Ammon's horn (tissue), 1 donor: ENCODE results near the gene PCP4.

Experiments used
- DNase-seq: peaks from one replicate; pipeline ENCODE4 v3.0.0-alpha.2; 2016; ENCODE audit warnings: low spot score

The PCP4 gene

DNA sequence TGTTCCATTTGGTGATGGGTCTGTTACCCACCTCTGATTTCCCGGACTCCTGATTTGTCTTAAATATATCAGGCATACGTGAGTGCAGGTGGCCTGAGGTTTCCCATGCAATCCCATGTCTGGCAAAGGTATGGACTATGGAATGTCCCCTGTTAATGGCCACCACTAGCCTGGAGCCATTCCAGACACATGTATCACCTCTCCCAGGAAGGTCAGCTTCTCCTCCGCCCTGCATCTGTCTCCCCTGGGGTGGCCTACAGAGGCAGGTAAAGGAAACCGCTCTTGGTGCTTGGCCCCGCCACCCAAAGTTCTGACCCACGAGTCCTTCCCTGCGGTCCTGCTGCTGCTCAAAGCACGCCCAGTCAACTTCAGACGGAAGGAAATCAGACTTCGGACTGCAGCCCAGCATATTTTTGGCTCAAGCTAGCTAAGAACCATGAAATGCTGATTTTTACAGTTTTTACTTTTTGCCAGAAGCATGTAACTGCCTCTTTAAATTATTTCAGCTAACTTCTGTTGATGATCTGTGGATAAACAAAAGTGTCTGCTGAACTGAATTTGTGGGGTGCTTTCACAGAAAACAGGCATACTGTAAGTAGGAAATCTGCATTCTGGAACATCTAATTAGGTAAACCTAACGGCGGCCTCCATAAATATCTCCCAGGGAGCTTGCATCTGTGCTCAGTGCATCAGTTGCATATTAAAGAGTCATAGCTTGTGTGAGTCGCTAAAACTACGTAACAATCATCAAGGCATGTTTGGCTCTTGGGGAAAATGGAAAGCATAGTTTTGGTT lies 105.9 kb downstream of the PCP4 start:
- DNase-seq = no peak

DNA sequence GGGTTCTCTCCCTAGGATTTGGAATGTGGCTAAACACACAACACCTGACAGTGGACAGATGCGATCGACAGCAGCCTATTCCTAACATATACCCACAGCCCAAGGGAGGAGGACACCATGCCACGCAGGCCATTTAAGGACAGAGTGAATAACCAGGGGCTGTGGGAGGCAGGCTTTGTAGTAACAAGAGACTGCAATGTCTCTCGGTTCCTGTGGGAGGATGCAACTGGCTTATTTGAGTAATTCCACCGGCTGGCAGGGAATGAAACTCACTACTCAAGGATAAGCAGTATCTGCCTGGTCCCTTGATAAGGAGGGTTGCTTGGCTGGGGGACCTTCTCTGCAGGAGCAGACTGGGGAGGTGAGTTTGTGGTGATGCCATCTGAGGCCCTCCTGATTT lies 109.6 kb downstream of the PCP4 start:
- peak; percentile 58 for DNase-seq
